ENCODE data around the gene IFT80. TPM values are rescaled to one million over a fixed set of nuclear protein-coding genes. Genes with fewer than 3 reads are reported as not detected.

IFT80 gene
- total RNA-seq, 1 donor from 2014 or later, result 43.3 TPM

DNA sequence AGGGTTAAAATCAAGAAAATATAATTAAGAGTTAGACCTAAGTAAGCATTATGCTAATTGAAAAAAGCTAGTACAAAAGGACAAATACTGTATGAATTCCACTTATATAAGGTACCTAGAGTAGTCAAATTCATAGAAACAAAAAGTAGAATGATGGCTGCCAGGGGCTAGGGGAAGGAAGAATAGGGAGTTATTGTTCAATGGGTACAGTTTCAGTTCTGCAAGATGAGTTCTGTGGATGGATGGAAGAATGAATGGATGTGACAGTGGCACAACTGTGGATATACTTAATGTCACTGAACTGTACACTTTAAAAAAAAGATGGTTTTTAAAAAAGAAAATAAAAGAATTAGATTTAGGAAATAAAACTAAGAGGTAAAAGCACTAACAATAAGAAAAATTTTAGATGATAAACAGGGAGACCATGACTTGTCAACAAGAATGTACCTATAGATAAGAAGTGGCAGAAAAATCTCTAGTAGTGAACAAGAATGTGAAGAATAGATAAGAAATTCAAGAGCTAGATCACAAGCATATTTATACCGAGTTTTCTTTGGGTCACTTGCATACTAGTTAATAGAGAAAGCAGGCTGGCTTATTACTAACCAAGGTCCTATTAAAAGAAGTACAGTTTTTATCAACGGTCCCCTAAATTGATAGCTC lies 5.5 kb downstream of the IFT80 start:
- peaks cover 2% of the 10 kb centered on the region for H3K36me3 Mint-ChIP-seq (ENCODE audit: unreplicated experiment)
- no peak overlapping the region for H3K27ac Mint-ChIP-seq (ENCODE audit: unreplicated experiment)
- TF ChIP-seq, protein P1, sequence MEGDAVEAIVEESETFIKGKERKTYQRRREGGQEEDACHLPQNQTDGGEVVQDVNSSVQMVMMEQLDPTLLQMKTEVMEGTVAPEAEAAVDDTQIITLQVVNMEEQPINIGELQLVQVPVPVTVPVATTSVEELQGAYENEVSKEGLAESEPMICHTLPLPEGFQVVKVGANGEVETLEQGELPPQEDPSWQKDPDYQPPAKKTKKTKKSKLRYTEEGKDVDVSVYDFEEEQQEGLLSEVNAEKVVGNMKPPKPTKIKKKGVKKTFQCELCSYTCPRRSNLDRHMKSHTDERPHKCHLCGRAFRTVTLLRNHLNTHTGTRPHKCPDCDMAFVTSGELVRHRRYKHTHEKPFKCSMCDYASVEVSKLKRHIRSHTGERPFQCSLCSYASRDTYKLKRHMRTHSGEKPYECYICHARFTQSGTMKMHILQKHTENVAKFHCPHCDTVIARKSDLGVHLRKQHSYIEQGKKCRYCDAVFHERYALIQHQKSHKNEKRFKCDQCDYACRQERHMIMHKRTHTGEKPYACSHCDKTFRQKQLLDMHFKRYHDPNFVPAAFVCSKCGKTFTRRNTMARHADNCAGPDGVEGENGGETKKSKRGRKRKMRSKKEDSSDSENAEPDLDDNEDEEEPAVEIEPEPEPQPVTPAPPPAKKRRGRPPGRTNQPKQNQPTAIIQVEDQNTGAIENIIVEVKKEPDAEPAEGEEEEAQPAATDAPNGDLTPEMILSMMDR (IDR thresholded peaks at IDR 0.05), result no peak
- no peaks in the 10 kb centered on the region for H3K9me3 Mint-ChIP-seq (ENCODE audit: unreplicated experiment)
- no peak for DNase-seq (ENCODE audit: extremely low spot score, unreplicated experiment)
- peaks cover 17% of the 10 kb centered on the region for H3K4me1 Mint-ChIP-seq (ENCODE audit: unreplicated experiment)
- no peaks in the 10 kb centered on the region for H3K27me3 Mint-ChIP-seq (ENCODE audit: unreplicated experiment)
- no peak overlapping the region for H3K4me3 Mint-ChIP-seq (ENCODE audit: unreplicated experiment)

DNA sequence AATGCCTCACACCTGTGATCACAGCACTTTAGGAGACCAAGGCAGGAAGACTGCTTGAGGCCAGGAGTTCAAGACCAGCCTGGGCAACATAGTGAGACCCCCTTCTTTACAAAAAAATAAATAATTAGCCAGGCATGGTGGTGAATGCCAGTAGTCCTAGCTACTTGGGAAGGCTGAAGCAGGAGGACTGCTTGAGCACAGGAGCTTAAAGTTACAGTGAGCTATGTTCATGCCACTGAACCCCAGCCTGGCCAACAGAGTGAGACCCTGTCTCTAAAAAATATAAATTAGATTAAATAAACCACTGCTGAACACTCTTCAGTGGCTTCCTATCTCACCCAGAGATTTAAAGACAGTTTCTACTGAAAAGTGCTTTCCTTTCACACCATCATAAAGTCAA lies 6.2 kb downstream of the IFT80 start:
- Mint-ChIP-seq H3K27ac (ENCODE audit: unreplicated experiment) (no peak overlapping the region), H3K36me3 (ENCODE audit: unreplicated experiment) (peaks cover 2% of the 10 kb centered on the region), H3K4me3 (ENCODE audit: unreplicated experiment) (no peak overlapping the region), H3K4me1 (ENCODE audit: unreplicated experiment) (peaks cover 11% of the 10 kb centered on the region), H3K27me3 (ENCODE audit: unreplicated experiment) (no peaks in the 10 kb centered on the region), H3K9me3 (ENCODE audit: unreplicated experiment) (no peaks in the 10 kb centered on the region)
- DNase-seq (ENCODE audit: extremely low spot score, unreplicated experiment), result no peak
- TF ChIP-seq, protein P1 (IDR thresholded peaks at IDR 0.05), result no peak

DNA sequence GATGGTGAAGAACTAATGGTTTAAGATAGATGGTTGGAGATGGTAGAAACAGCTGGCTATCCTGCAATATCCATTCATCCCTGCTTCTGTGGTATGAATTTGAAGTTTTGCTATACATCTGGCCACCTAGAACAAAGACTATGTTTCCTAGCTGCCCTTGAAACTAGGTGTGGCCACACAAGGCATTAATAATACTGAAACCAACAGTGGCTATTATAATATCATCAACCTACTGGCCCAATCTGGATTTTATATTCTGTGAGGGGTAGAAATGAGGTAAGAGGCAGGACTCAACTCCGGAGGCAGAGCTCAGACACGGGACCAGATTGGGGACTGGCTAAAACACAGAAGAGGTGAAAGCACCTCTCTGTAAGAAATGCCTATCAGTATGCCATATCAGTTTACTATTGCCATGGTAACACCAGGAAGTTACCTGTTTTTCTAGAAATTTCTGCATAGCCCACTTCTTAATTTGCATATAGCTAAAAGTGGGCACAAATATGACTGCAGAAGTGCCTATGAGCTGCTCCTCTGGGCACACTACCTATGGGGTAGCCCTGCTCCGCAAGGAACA lies 8.4 kb downstream of the IFT80 start:
- TF ChIP-seq, protein P1 (IDR thresholded peaks at IDR 0.05), result no peak
- peaks cover 3% of the 10 kb centered on the region for H3K4me1 Mint-ChIP-seq (ENCODE audit: unreplicated experiment)
- no peak overlapping the region for H3K27ac Mint-ChIP-seq (ENCODE audit: unreplicated experiment)
- peaks cover 2% of the 10 kb centered on the region for H3K36me3 Mint-ChIP-seq (ENCODE audit: unreplicated experiment)
- no peak for DNase-seq (ENCODE audit: extremely low spot score, unreplicated experiment)
- H3K9me3 Mint-ChIP-seq (ENCODE audit: unreplicated experiment), result no peaks in the 10 kb centered on the region
- no peak overlapping the region for H3K4me3 Mint-ChIP-seq (ENCODE audit: unreplicated experiment)
- H3K27me3 Mint-ChIP-seq (ENCODE audit: unreplicated experiment), result no peaks in the 10 kb centered on the region

GRCh38 chr3:160384639-160385318 lies 14.2 kb downstream of the IFT80 start:
- TF ChIP-seq, protein P1 (IDR thresholded peaks at IDR 0.05), result no peak
- no peak overlapping the region for H3K4me3 Mint-ChIP-seq (ENCODE audit: unreplicated experiment)
- no peaks in the 10 kb centered on the region for H3K27me3 Mint-ChIP-seq (ENCODE audit: unreplicated experiment)
- H3K36me3 Mint-ChIP-seq (ENCODE audit: unreplicated experiment), result peaks cover 18% of the 10 kb centered on the region
- H3K4me1 Mint-ChIP-seq (ENCODE audit: unreplicated experiment), result peaks cover 1% of the 10 kb centered on the region
- DNase-seq (ENCODE audit: extremely low spot score, unreplicated experiment), result no peak
- no peaks in the 10 kb centered on the region for H3K9me3 Mint-ChIP-seq (ENCODE audit: unreplicated experiment)
- no peak overlapping the region for H3K27ac Mint-ChIP-seq (ENCODE audit: unreplicated experiment)

GRCh38 chr3:160381470-160381869 lies 17.6 kb downstream of the IFT80 start:
- TF ChIP-seq, protein P1 (IDR thresholded peaks at IDR 0.05), result no peak
- H3K36me3 Mint-ChIP-seq (ENCODE audit: unreplicated experiment), result peaks cover 20% of the 10 kb centered on the region
- peaks cover 2% of the 10 kb centered on the region for H3K4me1 Mint-ChIP-seq (ENCODE audit: unreplicated experiment)
- H3K27me3 Mint-ChIP-seq (ENCODE audit: unreplicated experiment), result no peaks in the 10 kb centered on the region
- no peak overlapping the region for H3K27ac Mint-ChIP-seq (ENCODE audit: unreplicated experiment)
- no peak overlapping the region for H3K4me3 Mint-ChIP-seq (ENCODE audit: unreplicated experiment)
- no peak for DNase-seq (ENCODE audit: extremely low spot score, unreplicated experiment)
- H3K9me3 Mint-ChIP-seq (ENCODE audit: unreplicated experiment), result no peaks in the 10 kb centered on the region

Data from osteocyte (in vitro differentiated cells).